Heart left ventricle (tissue), 13 donors: ENCODE data around the gene TMEM176B.

ENCODE experiments used
- CTCF ChIP-seq, 12 donors: fragments of 200-600 bp; sonication (generic) in 4 of 12; IDR thresholded peaks; one replicate each; pipeline versions ENCODE4 v1.5.0 to v1.8.0; 2018 to 2022; ENCODE audit warnings: antibody characterized with exemption in 12 of 12, mild to moderate bottlenecking in 5 of 12
- POLR2A ChIP-seq, 2 donors: fragments of 450-650 bp; IDR thresholded peaks; one replicate each; pipeline ENCODE4 v1.6.1; 2017; ENCODE audit warnings: antibody characterized with exemption in 2 of 2, mild to moderate bottlenecking in 2 of 2, moderate library complexity in 2 of 2
- donor health status: ischemic (EF 13 %, LVEDD 7.1; RV severe dilation, severe dysfunction).
- donor health status: DM: no; HTN: yes; CAD: no.
- donor health status: DM: no; HTN: no; CAD: no.
- donor health status: ischemic (EF 25% LVEDD 6.9; RV normal size, moderate dysfunction).
- donor health status: ischemic (EF 25% LVEDD 5.7; RV mildly dilated, moderate dysfunction).
- donor health status: ischemic (EF 35%, LVEDD 5.7; RV mildly dilated, moderate dysfunction).
- donor health status: nonischemic (EF 11% LVEDD 7.7; RV severe dilation, severe dysfunction).
- donor health status: DM: yes; HTN: yes; CAD: no.
- donor health status: PGD.
- donor health status: ischemic (EF 29% LVEDD 5.4; RV normal size, mild dysfunction).
- donor health status: nonischemic (EF 23%, LVEDD 6.1; RV moderate dilation, normal function).

DNA sequence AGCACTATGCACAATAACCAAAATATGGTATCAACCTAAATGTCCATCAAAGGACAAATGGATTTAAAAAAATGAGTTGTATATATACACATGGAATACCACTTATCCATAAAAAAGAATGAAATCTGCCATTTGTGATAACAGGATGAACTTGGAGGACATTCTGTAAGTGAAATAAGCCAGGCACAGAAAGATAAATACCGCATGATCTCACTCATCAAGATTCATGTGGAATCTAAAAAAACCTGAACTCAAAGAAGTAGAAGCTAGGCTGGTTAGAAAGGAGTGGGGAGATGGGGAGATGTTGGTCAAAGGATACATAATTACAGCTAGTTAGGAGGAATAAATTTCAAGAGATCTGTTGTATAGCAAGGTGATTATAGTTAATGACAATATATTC lies 34.9 kb upstream of the TMEM176B start:
- TF ChIP-seq POLR2A (IDR thresholded peaks at IDR 0.05) (no peak), CTCF (IDR thresholded peaks at IDR 0.05) (no peak)
